OCI-LY7 (cell line): Measurements from ENCODE around the gene DNASE2B. TPM values are rescaled to one million over a fixed set of nuclear protein-coding genes. Genes with fewer than 3 reads are reported as not detected.

Experiments used
- BruUV-seq: library from RNA; stranded (reverse); fragments of 400-500 nt; replicated peaks from 2 replicates; lab custom pipeline; 2021; lab: Mats Ljungman, UMichigan
- CTCF ChIA-PET: fragments of 300-600 bp; sonication (Branson Sonifier 250); formaldehyde crosslinking; loops from one replicate; lab custom pipeline; 2022; ENCODE audit warnings: antibody characterized with exemption; ENCODE audit not compliant: unreplicated experiment; lab: Charles Lee
- POLR2A ChIA-PET: fragments of 300-600 bp; sonication (Branson Sonifier 250); formaldehyde crosslinking; loops from one replicate; lab custom pipeline; 2022; ENCODE audit warnings: antibody characterized with exemption; lab: Charles Lee
- DNase-seq: peaks from one replicate; pipeline ENCODE4 v3.0.0-alpha.2; 2015; ENCODE audit warnings: low spot score
- H2AFZ ChIP-seq: fragments of 200-600 bp; sonication (generic), shearing (Covaris generic); 2 replicates; pipeline ENCODE4 v1.6.1; 2014; ENCODE audit warnings: mild to moderate bottlenecking, antibody characterized with exemption, low read length, moderate library complexity
- H3K27ac ChIP-seq: fragments of 200-600 bp; sonication (generic); 2 replicates; pipeline ENCODE4 v1.5.1; 2014; ENCODE audit warnings: mixed run types, low read depth, mild to moderate bottlenecking, moderate library complexity, low read length, inconsistent platforms; ENCODE audit not compliant: poor library complexity, severe bottlenecking
- H3K36me3 ChIP-seq: fragments of 200-600 bp; sonication (generic); 2 replicates; pipeline ENCODE4 v1.6.1; 2014; ENCODE audit warnings: mild to moderate bottlenecking, antibody characterized with exemption, low read length, moderate library complexity, mixed read lengths; ENCODE audit not compliant: insufficient read depth
- H3K4me1 ChIP-seq: fragments of 200-600 bp; sonication (generic); 2 replicates; pipeline ENCODE4 v1.5.1; 2014; ENCODE audit warnings: mild to moderate bottlenecking, low read length; ENCODE audit not compliant: insufficient read depth, poor library complexity, severe bottlenecking
- H3K4me2 ChIP-seq: fragments of 200-600 bp; sonication (generic); 2 replicates; pipeline ENCODE4 v1.6.1; 2014; ENCODE audit warnings: mild to moderate bottlenecking, low read length
- H3K4me3 ChIP-seq: fragments of 200-600 bp; sonication (generic); 2 replicates; pipeline ENCODE4 v1.5.1; 2014; ENCODE audit warnings: mild to moderate bottlenecking, low read depth, low read length; ENCODE audit not compliant: poor library complexity, severe bottlenecking
- H3K79me2 ChIP-seq: fragments of 200-600 bp; sonication (generic); 2 replicates; pipeline ENCODE4 v1.6.1; 2016; ENCODE audit warnings: low read depth, mild to moderate bottlenecking, low read length, moderate library complexity, mixed read lengths; ENCODE audit not compliant: insufficient read depth
- H3K9me2 ChIP-seq: fragments of 200-600 bp; sonication (generic); 2 replicates; pipeline ENCODE4 v1.6.1; 2016; ENCODE audit warnings: mild to moderate bottlenecking, low read length, mixed read lengths; ENCODE audit not compliant: insufficient read depth
- H3K9me3 ChIP-seq: fragments of 200-600 bp; sonication (generic); 2 replicates; pipeline ENCODE4 v1.6.1; 2014; ENCODE audit warnings: mild to moderate bottlenecking, mixed run types, low read length, mixed read lengths
- H4K20me1 ChIP-seq: fragments of 200-600 bp; sonication (generic); 2 replicates; pipeline ENCODE4 v1.6.1; 2014; ENCODE audit warnings: mild to moderate bottlenecking, antibody characterized with exemption, low read length, moderate library complexity, mixed read lengths; ENCODE audit not compliant: insufficient read depth
- EZH2phosphoT487 ChIP-seq: fragments of 200-600 bp; sonication (generic); IDR thresholded peaks from 2 replicates; pipeline ENCODE4 v1.6.1; 2018; ENCODE audit warnings: low read depth, borderline replicate concordance, mild to moderate bottlenecking, mixed run types, antibody characterized with exemption, low read length, moderate library complexity, mixed read lengths
- intact Hi-C: fragments of 100-400 bp; cut with micrococcal nuclease; formaldehyde crosslinking; loops from one replicate; pipeline ENCODE4 v1.10.0; 2022; ENCODE audit not compliant: unreplicated experiment
- total RNA-seq, 2 experiments: library from RNA; depleted of rRNA in 1 of 2; stranded (reverse); fragments of >200 nt in 1 of 2; shearing (Covaris generic) in 1 of 2; gene quantifications; 2 replicates each; pipeline ENCODE4 v1.2.3, GENCODE V29; 2014 to 2022
- TF ChIP-seq, protein P1 (sequence below): fragments of 200-600 bp; sonication (generic); conservative IDR thresholded peaks from 2 replicates; pipeline ENCODE4 v1.5.1; 2014; ENCODE audit warnings: mild to moderate bottlenecking, antibody characterized with exemption, low read length, moderate library complexity, mixed read lengths

The DNASE2B gene
- total RNA-seq, 2 experiments from 2014 or later, result 0.22 TPM; not detected in 1

DNA sequence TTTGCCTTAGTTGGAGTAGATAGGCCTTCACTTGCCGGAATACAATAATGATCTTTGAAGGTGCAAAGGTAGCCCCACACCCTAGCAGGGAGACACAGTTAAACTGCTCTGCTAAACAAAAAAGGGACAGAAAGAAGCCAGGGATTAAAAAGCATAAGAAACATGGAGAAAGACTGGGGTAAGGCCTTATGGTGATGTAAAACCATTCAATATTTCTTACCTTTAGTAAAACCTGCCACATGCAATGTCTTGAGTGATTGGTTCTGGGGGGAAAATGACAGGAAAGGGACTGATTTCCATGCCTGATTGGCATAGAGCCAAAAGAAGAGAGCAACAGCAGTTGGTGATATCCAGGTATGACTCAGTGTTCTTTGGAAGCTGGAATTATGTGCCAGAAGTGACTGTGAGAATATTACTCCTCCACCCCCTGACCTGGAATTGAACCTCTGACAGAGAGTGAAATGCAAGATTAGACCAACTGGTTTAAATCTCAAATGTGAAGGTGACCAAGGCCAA, 8.1 kb downstream of the DNASE2B start:
- no peak overlapping the region for H3K27ac ChIP-seq
- TF ChIP-seq EZH2phosphoT487, result no peak
- TF ChIP-seq, protein P1, sequence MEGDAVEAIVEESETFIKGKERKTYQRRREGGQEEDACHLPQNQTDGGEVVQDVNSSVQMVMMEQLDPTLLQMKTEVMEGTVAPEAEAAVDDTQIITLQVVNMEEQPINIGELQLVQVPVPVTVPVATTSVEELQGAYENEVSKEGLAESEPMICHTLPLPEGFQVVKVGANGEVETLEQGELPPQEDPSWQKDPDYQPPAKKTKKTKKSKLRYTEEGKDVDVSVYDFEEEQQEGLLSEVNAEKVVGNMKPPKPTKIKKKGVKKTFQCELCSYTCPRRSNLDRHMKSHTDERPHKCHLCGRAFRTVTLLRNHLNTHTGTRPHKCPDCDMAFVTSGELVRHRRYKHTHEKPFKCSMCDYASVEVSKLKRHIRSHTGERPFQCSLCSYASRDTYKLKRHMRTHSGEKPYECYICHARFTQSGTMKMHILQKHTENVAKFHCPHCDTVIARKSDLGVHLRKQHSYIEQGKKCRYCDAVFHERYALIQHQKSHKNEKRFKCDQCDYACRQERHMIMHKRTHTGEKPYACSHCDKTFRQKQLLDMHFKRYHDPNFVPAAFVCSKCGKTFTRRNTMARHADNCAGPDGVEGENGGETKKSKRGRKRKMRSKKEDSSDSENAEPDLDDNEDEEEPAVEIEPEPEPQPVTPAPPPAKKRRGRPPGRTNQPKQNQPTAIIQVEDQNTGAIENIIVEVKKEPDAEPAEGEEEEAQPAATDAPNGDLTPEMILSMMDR, result no peak
- POLR2A ChIA-PET, result interaction anchor here (0.6 to 1.2 kb wide), 2 partner anchors 15 to 1226 kb away, joined by 3 read pairs; no protein-coding TSS in a partner anchor
- no peaks in the 10 kb centered on the region for H4K20me1 ChIP-seq
- CTCF ChIA-PET, result interaction anchor here (0.5 kb wide), 1 partner anchor 16 kb away, joined by 3 read pairs; no protein-coding TSS in a partner anchor
- H3K4me3 ChIP-seq, result no peak overlapping the region
- H3K9me2 ChIP-seq, result no peaks in the 10 kb centered on the region
- H3K79me2 ChIP-seq, result no peaks in the 10 kb centered on the region
- no peaks in the 10 kb centered on the region for H3K9me3 ChIP-seq
- H3K4me2 ChIP-seq, result no peak overlapping the region
- H2AFZ ChIP-seq, result no peak overlapping the region
- H3K36me3 ChIP-seq, result no peaks in the 10 kb centered on the region
- BruUV-seq, result no TSS peak
- H3K4me1 ChIP-seq, result no peaks in the 10 kb centered on the region
- DNase-seq, result no peak
- intact Hi-C loops, result no loop called here

DNA sequence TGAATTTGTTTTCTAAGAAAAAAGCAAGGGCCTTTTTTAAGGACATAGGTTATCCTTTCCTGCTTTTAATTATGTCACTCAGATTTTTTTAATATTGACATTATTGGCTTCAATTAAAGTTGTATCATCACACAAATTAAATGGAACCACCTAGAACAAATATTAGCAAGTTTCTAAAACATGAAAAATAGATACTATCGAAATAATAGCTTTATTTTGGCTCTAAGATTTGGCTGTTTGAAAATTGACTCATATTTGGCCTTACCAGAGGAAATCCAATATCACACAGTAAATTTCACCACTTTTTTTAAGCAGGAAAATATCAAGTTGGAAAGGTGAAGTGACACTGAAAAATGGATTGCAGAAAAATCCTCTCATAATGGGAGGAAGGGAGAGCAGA, 9.2 kb downstream of the DNASE2B start:
- Histone ChIP-seq H4K20me1 (no peaks in the 10 kb centered on the region), H3K9me3 (no peaks in the 10 kb centered on the region), H3K9me2 (no peaks in the 10 kb centered on the region), H3K36me3 (no peaks in the 10 kb centered on the region), H2AFZ (no peak overlapping the region), H3K4me1 (no peaks in the 10 kb centered on the region), H3K4me3 (no peak overlapping the region), H3K79me2 (no peaks in the 10 kb centered on the region), H3K4me2 (no peak overlapping the region), H3K27ac (no peak overlapping the region)
- ChIA-PET POLR2A (interaction anchor here (0.5 kb wide), 1 partner anchor 8 kb away, joined by 4 read pairs; no protein-coding TSS in a partner anchor), CTCF (no interaction called here)
- no TSS peak for BruUV-seq
- no peak for DNase-seq
- no peak for TF ChIP-seq EZH2phosphoT487
- TF ChIP-seq, protein P1, result no peak
- intact Hi-C loops, result no loop called here

DNA sequence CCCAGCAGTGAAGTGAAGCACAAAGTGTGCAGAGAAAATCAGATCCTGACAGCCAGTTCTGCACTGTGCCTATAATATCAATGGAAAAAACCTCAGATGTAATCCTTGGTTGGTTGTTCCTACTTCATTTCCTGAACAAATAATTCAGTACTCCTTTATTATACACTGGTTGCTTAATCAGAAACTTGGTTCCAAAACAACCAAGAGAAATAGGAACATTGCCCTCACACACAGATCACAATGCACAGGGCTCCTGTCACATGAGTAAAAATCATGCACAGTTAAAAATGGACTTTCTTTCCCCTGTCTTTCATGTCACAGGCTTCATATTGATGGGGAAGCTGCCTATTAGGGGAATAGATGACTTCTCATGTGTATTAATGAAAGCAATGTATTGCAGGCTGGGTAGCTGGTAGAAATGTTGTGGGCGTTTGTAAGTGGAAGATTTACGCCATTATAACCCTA, 9.7 kb downstream of the DNASE2B start:
- Histone ChIP-seq H2AFZ (no peak overlapping the region), H3K9me2 (no peaks in the 10 kb centered on the region), H3K4me3 (no peak overlapping the region), H3K9me3 (no peaks in the 10 kb centered on the region), H4K20me1 (no peaks in the 10 kb centered on the region), H3K27ac (no peak overlapping the region), H3K4me1 (no peaks in the 10 kb centered on the region), H3K36me3 (no peaks in the 10 kb centered on the region), H3K4me2 (no peak overlapping the region), H3K79me2 (no peaks in the 10 kb centered on the region)
- BruUV-seq, result no TSS peak
- DNase-seq, result no peak
- TF ChIP-seq EZH2phosphoT487, result no peak
- TF ChIP-seq, protein P1, result no peak
- CTCF ChIA-PET, result no interaction called here
- POLR2A ChIA-PET, result no interaction called here
- intact Hi-C loops, result no loop called here
